ENCODE results near the gene HBS1L.

GRCh38 chr6:135008072-135008940, 46.3 kb downstream of the HBS1L start:
- TF ChIP-seq CTCF (IDR thresholded peaks at IDR 0.05; ENCODE audit: insufficient read depth, low read length, poor library complexity, severe bottlenecking) (no peak), EZH2phosphoT487 (conservative IDR thresholded peaks at IDR 0.05; ENCODE audit: low read length) (no peak)

Measured in SU-DHL-6 (cell line).